GM11168 (cell line): ENCODE results near the gene CYP27B1.

Experiments
- in situ Hi-C: fragments of 300-500 bp; cut with MboI; formaldehyde crosslinking; loops from one replicate; pipeline ENCODE4 v1.12.0; 2022; ENCODE audit warnings: low sequenced_read_pairs; ENCODE audit not compliant: unreplicated experiment

Gene CYP27B1

GRCh38 chr12:57767876-57768275 is 998 bp upstream of the CYP27B1 start:
- in situ Hi-C loops, result no loop called here

- in situ Hi-C loops, result no loop called here
Measured at GRCh38 chr12:57767305-57767698, 424 bp upstream of the CYP27B1 start.

- in situ Hi-C loops, result no loop called here
Measured at GRCh38 chr12:57765698-57766463, 997 bp downstream of the CYP27B1 start.

- in situ Hi-C loops, result no loop called here
Measured at GRCh38 chr12:57765003-57765697, 1.7 kb downstream of the CYP27B1 start.

GRCh38 chr12:57764662-57765002 is 2.2 kb downstream of the CYP27B1 start:
- in situ Hi-C loops, result no loop called here

GRCh38 chr12:57763881-57764661 is 2.8 kb downstream of the CYP27B1 start:
- in situ Hi-C loops, result no loop called here

- in situ Hi-C loops, result no loop called here
Measured at GRCh38 chr12:57762463-57762862, 4.4 kb downstream of the CYP27B1 start.

- in situ Hi-C loops, result no loop called here
Measured at GRCh38 chr12:57761391-57761998, 5.4 kb downstream of the CYP27B1 start.

- in situ Hi-C loops, result no loop called here
Measured at GRCh38 chr12:57760347-57760982, 6.4 kb downstream of the CYP27B1 start.

GRCh38 chr12:57759360-57759980 is 7.4 kb downstream of the CYP27B1 start:
- in situ Hi-C loops, result no loop called here

- in situ Hi-C loops, result no loop called here
Measured at GRCh38 chr12:57758552-57759359, 8.1 kb downstream of the CYP27B1 start.

- in situ Hi-C loops, result no loop called here
Measured at GRCh38 chr12:57757771-57758170, 9.1 kb downstream of the CYP27B1 start.

GRCh38 chr12:57756406-57757341 is 10.2 kb downstream of the CYP27B1 start:
- in situ Hi-C loops, result no loop called here

GRCh38 chr12:57755454-57756372 is 11.2 kb downstream of the CYP27B1 start:
- in situ Hi-C loops, result no loop called here

- in situ Hi-C loops, result no loop called here
Measured at GRCh38 chr12:57755194-57755453, 11.8 kb downstream of the CYP27B1 start.

- in situ Hi-C loops, result no loop called here
Measured at GRCh38 chr12:57754411-57755193, 12.3 kb downstream of the CYP27B1 start, which contains the start of gene MARCHF9. TSS of gene MARCHF9 (plus strand) at chr12:57755103. CDS start at chr12:57755529, 426 bp downstream.
